GM21717 (cell line): ENCODE results near the gene OR7C1.
"Not testable (repeated sequence)": the region's sequence is repeated elsewhere in the genome, so short reads cannot be mapped to it uniquely, and the experiment has no call there.

ENCODE experiments used
- ATAC-seq: cut with Tn5 transposase; IDR thresholded peaks from one replicate; pipeline ENCODE4 v1.9.1; 2021; ENCODE audit warnings: mild to moderate bottlenecking, moderate library complexity; ENCODE audit not compliant: unreplicated experiment

OR7C1 gene

GRCh38 chr19:14785102-14785793 lies 49.7 kb downstream of the OR7C1 start:
- ATAC-seq = not testable (repeated sequence)

DNA sequence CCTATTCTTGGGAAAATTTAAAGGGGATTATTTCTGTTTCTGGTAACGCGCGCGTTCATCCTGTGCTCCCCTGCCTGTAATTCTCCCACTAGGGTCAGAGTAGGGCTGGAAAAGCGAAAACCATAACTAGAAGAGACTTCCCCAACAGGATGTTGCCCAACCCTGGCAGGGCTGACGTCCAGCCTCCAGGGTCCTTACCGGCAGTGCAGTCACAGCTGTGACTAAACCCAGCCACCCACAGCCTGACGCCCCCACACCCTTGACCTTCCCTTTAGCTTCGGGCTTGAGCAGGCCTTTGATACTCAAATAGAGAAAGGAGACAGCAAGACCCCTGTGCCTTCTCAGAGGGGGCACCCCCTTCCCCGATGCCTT lies 50.3 kb downstream of the OR7C1 start:
- ATAC-seq = not testable (repeated sequence)

GRCh38 chr19:14783410-14783998 lies 51.5 kb downstream of the OR7C1 start:
- not testable (repeated sequence) for ATAC-seq

GRCh38 chr19:14782626-14783409 lies 52.2 kb downstream of the OR7C1 start:
- no peak for ATAC-seq

GRCh38 chr19:14781713-14782536 lies 53.1 kb downstream of the OR7C1 start:
- not testable (repeated sequence) for ATAC-seq

DNA sequence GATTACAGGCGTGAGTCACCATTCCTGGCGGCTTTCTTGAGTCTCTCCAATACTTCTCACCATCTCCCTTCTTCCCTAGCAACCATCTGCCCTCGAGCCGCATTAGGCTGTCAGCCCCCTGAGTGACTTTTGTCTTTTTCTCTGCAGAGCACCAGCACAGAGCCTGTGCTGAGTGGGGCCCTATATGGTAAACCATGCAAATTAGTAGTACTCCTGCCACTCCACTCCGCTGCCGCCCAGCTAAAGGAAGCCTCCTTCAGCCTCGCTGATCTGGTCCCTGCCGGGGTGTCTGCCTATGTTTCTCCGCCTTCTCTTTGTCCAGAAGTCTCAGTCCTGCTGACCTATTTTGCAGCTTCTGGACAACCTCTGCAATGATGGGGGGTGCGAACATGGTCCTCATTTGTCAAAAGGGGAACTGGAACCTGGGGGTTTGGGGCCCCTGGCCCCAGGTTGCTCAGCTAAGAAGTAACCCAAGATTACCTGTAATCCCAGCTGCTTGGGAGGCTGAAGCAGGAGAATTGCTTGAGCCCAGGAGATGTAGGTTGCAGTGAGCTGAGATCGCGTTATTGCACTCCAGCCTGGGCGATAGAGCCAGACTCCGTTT lies 54.3 kb downstream of the OR7C1 start:
- ATAC-seq = not testable (repeated sequence)

DNA sequence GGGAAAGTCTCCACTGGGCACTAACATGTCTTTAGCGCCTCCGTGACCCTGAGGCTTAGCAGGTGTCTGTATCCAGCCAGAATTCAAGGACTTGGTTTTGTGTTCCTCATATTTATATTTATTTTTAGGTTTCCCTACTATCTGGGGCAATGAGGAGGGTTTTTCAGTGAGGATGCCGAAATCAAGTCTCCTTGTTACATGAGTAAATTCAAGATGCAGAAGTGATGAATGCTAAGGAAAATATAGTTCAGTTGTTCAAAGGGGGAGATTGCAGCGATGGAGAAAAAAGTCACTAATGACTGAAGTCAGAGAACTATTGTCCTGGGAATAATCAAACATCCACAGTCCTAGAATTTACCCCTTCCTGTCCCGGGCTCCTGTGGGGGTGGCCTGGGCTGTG lies 55.8 kb downstream of the OR7C1 start:
- no peak for ATAC-seq

DNA sequence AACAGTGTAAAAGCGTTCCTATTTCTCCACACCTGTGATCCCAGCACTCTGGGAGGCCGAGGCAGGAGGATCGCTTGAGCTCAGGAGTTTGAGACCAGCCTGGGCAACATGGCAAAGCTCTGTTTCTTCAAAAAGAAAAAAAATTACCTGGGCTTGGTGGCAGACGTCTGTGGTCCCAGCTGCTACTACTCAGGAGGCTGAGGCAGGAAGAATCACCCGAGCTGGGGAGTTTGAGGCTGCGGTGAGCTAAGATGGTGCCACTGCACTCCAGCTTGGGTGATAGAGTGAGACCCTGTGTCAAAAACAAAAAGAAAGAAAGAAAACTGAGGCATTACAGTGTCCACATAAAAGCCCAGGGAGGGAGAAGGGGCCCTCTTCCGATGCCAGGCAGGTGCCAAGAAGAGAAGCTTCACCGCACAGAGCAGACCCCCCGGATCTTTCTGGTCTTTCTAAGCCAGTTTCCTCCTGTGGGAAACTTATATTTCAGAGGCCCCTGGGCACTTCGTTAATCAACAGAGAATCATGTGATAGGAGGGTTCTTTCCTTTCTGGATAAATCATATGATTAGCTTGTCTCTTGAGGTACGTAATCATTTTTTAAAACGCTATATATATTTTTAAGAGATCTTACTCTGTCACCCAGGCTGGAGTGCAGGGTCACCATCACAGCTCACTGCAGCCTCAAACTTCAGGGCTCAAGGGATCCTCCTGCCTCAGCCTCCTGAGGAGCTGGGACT lies 56.7 kb downstream of the OR7C1 start, which contains the start of gene ADGRE2:
TSS of gene ADGRE2 (minus strand) at position 451 of the 736 bp plus-strand sequence. CDS start 1,804 bp downstream, outside the sequence.
- ATAC-seq = not testable (repeated sequence)

GRCh38 chr19:14777645-14778044 lies 57.3 kb downstream of the OR7C1 start:
- not testable (repeated sequence) for ATAC-seq

- ATAC-seq = no peak
Observed at GRCh38 chr19:14775869-14776586, 59.0 kb downstream of the OR7C1 start.

DNA sequence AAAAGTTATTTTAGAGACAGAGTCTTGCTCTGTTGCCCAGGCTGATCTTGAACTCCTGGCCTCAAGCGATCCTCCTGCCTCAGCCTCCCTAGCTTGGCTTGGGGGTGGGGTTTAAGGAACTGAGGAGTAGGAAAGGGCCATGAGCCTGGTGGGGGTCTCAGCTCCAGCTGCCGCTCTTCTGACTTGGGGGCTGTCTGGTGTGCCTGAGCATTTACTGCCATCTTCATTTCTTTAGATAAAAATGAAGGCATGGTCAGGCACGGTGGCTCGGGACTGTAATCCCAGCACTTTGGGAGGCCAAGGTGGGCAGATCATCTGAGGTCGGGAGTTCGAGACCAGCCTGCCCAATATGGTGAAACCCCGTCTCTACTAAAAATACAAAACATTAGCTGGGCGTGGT lies 59.7 kb downstream of the OR7C1 start:
- ATAC-seq = not testable (repeated sequence)

- no peak for ATAC-seq
Observed at GRCh38 chr19:14774373-14774772, 60.6 kb downstream of the OR7C1 start.

DNA sequence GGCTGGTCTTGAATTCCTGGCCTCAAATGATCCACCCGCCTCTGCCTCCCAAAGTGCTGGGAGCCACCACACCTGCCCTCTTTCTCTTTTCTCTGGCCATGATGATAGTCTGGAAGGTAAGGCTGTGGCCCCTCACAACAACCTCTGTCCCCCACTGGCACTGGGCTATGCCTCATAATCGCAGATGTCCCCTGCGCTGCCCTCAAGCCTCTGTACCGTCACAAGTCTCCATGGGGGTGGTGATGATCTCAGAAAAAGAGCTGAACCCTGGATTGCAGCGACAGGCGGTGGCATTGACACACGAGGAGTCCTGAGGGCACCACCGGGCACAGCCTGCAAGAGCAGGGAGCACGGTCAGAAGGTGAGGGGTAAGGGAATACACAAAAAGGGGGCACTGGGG lies 61.3 kb downstream of the OR7C1 start:
- not testable (repeated sequence) for ATAC-seq

DNA sequence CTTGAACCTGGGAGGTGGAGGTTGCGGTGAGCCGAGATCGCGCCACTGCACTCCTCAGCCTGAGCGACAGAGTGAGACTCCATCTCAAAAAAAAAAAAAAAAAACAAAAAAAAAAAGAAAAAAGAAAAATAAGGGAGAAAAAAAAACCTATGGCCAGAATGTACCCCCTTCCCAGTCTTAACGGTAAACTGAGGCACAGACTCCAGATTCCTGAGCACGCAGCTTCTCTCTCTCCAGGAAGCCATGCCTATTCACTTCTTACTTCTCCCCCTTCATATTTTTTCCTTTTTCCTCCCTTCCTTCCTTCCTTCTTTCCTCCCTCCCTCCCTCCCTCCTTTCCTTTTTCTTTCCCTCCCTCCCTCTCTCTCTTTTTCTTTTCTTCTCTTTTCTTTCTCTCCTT lies 62.0 kb downstream of the OR7C1 start:
- ATAC-seq = no peak

GRCh38 chr19:14772467-14772866 lies 62.5 kb downstream of the OR7C1 start:
- ATAC-seq = no peak

DNA sequence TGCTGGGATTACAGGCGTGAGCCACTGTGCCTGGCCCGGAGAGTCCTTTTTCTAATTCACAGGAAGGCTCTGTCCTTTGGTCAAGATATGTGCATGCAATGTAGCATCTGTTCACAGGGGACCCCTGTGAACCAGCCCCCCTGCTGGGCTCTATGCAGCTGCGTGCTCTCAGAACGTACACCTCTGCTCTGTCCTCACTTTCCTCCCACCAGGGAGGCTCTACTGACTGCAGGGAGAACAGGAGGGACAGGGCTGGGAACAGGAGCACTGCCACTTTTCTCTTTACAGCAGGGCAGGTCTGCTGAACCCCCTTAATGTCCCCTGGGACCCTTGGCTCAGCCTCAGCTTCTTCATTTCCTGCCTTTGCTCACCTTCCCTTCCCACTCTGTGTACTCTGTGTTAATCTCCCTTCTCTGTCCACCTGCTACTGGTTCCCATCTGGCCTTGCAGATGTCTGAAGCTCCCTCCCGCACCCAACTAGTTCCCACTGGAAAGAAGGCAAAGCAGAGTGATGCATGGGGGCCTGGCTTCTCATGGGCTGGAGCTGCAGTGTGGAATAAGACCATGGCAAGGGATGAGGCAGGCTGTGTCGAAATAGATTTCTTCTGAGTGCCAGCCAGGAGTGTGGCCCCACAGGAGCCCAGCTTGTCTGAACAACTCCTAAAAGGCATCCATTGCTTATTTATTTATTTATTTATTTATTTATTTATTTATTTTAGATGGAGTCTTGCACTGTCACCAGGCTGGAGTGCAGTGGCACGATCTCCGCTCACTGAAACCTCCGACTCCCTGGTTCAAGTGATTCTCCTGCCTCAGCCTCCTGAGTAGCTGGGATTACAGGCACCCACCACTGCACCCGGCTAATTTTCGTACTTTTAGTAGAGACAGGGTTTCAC lies 63.8 kb downstream of the OR7C1 start:
- no peak for ATAC-seq

GRCh38 chr19:14770136-14770535 lies 64.8 kb downstream of the OR7C1 start:
- no peak for ATAC-seq

DNA sequence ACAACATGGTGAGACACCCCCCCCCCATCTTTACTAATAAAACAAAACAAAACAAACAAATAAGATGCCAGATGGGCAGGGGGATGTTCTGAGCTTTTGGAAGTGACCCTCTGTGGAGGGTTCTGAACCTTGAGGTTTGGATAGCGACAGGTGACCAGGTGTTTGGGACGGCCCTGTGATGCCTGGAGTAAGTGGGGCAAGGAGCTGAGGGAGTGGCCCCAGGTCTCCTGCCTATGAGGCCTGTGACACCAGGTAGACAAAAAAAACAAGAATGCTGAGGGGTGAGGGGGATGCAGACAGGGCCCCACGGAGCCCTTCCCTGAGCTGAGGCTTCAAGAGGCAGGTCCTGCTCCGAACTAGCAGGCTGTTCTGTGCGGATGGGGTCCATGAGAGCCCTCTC lies 65.8 kb downstream of the OR7C1 start:
- ATAC-seq = no peak
